GM21786 (cell line): ENCODE measurements around the gene ABCB1.

Experiments
- ATAC-seq: cut with Tn5 transposase; IDR thresholded peaks from one replicate; pipeline ENCODE4 v1.9.1; 2021; ENCODE audit not compliant: unreplicated experiment

Gene ABCB1

GRCh38 chr7:87600130-87601124 is at the start of gene ABCB1:
ABCB1 (minus strand) TSS chr7:87600884; CDS start chr7:87600184, 700 bp downstream.
- peak; percentile 55 for ATAC-seq

- ATAC-seq = no peak
These were observed 47.6 kb upstream of the ABCB1 start for GRCh38 chr7:87648316-87648715.

GRCh38 chr7:87645446-87645845 is 44.8 kb upstream of the ABCB1 start:
- ATAC-seq = no peak

- no peak for ATAC-seq
These were observed 35.2 kb upstream of the ABCB1 start for GRCh38 chr7:87635921-87636320.

- no peak for ATAC-seq
These were observed 28.3 kb upstream of the ABCB1 start for GRCh38 chr7:87628780-87629569.

- peak; percentile 24 for ATAC-seq
These were observed 26.9 kb upstream of the ABCB1 start for GRCh38 chr7:87627634-87627994.

GRCh38 chr7:87625101-87625500 is 24.4 kb upstream of the ABCB1 start:
- ATAC-seq = no peak

GRCh38 chr7:87624628-87625027 is 23.9 kb upstream of the ABCB1 start:
- ATAC-seq = no peak

GRCh38 chr7:87615197-87615596 is 14.5 kb upstream of the ABCB1 start:
- no peak for ATAC-seq

GRCh38 chr7:87609916-87610315 is 9.2 kb upstream of the ABCB1 start:
- no peak for ATAC-seq

GRCh38 chr7:87608431-87608830 is 7.7 kb upstream of the ABCB1 start:
- ATAC-seq = no peak

GRCh38 chr7:87604264-87604663 is 3.6 kb upstream of the ABCB1 start:
- no peak for ATAC-seq

- ATAC-seq = peak; percentile 96
These were observed 1.3 kb downstream of the ABCB1 start for GRCh38 chr7:87599336-87599735.

GRCh38 chr7:87598234-87599009 is 2.3 kb downstream of the ABCB1 start:
- ATAC-seq = no peak

GRCh38 chr7:87596696-87597095 is 4.0 kb downstream of the ABCB1 start:
- ATAC-seq = no peak

- no peak for ATAC-seq
These were observed 4.5 kb downstream of the ABCB1 start for GRCh38 chr7:87596136-87596535.

- no peak for ATAC-seq
These were observed 8.4 kb downstream of the ABCB1 start for GRCh38 chr7:87592300-87592699.

GRCh38 chr7:87591211-87591610 is 9.5 kb downstream of the ABCB1 start:
- no peak for ATAC-seq

- ATAC-seq = no peak
These were observed 10.1 kb downstream of the ABCB1 start for GRCh38 chr7:87590578-87590977.

- ATAC-seq = no peak
These were observed 11.1 kb downstream of the ABCB1 start for GRCh38 chr7:87589631-87590030.

- no peak for ATAC-seq
These were observed 19.0 kb downstream of the ABCB1 start for GRCh38 chr7:87581723-87582122.
